Mesenchymal stem cell (in vitro differentiated cells and primary cell): ENCODE data around the gene TGFA.

Source experiments
- DNase-seq: peaks from one replicate; pipeline ENCODE4 v3.0.0-alpha.2; 2013
- H2AFZ ChIP-seq: one replicate; pipeline ENCODE4 v1.6.1; 2013; ENCODE audit warnings: low read depth, mild to moderate bottlenecking, control low read depth, inconsistent platforms, low read length, moderate library complexity
- H2AK5ac ChIP-seq: 2 replicates; pipeline ENCODE4 v1.6.1; 2013; ENCODE audit warnings: low read length, moderate library complexity, mild to moderate bottlenecking, inconsistent platforms; ENCODE audit not compliant: severe bottlenecking
- H2BK120ac ChIP-seq: one replicate; pipeline ENCODE4 v1.6.1; 2013; ENCODE audit warnings: low read depth, mild to moderate bottlenecking, inconsistent platforms, low read length, moderate library complexity
- H2BK12ac ChIP-seq, 2 experiments: one replicate each; pipeline ENCODE4 v1.6.1; 2013; ENCODE audit warnings: inconsistent platforms in 2 of 2, low read length in 2 of 2, mild to moderate bottlenecking in 2 of 2, moderate library complexity in 2 of 2, control low read depth in 1 of 2
- H2BK15ac ChIP-seq: one replicate; pipeline ENCODE4 v1.6.1; 2013; ENCODE audit warnings: mild to moderate bottlenecking, low read depth, inconsistent platforms; ENCODE audit not compliant: poor library complexity, severe bottlenecking
- H2BK5ac ChIP-seq: 2 replicates; pipeline ENCODE4 v1.6.1; 2013; ENCODE audit warnings: low read depth, mild to moderate bottlenecking, low read length, control low read depth, inconsistent platforms; ENCODE audit not compliant: poor library complexity, severe bottlenecking
- H3K14ac ChIP-seq, 2 experiments: one replicate each; pipeline ENCODE4 v1.6.1; 2013; ENCODE audit warnings: inconsistent platforms in 2 of 2, low read length in 2 of 2, control low read depth in 1 of 2, mild to moderate bottlenecking in 1 of 2, moderate library complexity in 1 of 2
- H3K18ac ChIP-seq, 2 experiments: one replicate each; pipeline ENCODE4 v1.6.1; 2013; ENCODE audit warnings: inconsistent platforms in 2 of 2, low read length in 2 of 2, control low read depth in 1 of 2, low read depth in 1 of 2, mild to moderate bottlenecking in 1 of 2
- H3K23ac ChIP-seq, 2 experiments: one replicate each; pipeline ENCODE4 v1.6.1; 2013; ENCODE audit warnings: inconsistent platforms in 2 of 2, low read length in 2 of 2, mild to moderate bottlenecking in 2 of 2, moderate library complexity in 2 of 2, control low read depth in 1 of 2
- H3K27ac ChIP-seq: 2 replicates; pipeline ENCODE4 v1.5.1; 2013; ENCODE audit warnings: mild to moderate bottlenecking, moderate library complexity, low read length, control low read depth, inconsistent platforms; ENCODE audit not compliant: poor library complexity, severe bottlenecking
- H3K27me3 ChIP-seq, 2 experiments: 2 replicates each; pipeline versions ENCODE4 v1.6.1 to v1.7.0; 2013; ENCODE audit warnings: low read length in 2 of 2, mild to moderate bottlenecking in 2 of 2, moderate library complexity in 2 of 2, control low read depth in 1 of 2, inconsistent platforms in 1 of 2; ENCODE audit not compliant: control insufficient read depth in 1 of 2, insufficient read depth in 1 of 2
- H3K36me3 ChIP-seq, 2 experiments: 2 replicates each; pipeline versions ENCODE4 v1.6.1 to v1.7.0; 2013; ENCODE audit warnings: low read length in 2 of 2, control low read depth in 1 of 2, inconsistent platforms in 1 of 2, low read depth in 1 of 2, mild to moderate bottlenecking in 1 of 2; ENCODE audit not compliant: insufficient read depth in 2 of 2, control insufficient read depth in 1 of 2
- H3K4ac ChIP-seq, 2 experiments: one replicate each; pipeline ENCODE4 v1.6.1; 2013; ENCODE audit warnings: inconsistent platforms in 2 of 2, low read length in 2 of 2, mild to moderate bottlenecking in 2 of 2, moderate library complexity in 2 of 2, control low read depth in 1 of 2, low read depth in 1 of 2
- H3K4me1 ChIP-seq: 2 replicates; pipeline ENCODE4 v1.6.1; 2013; ENCODE audit warnings: low read depth, low read length, control low read depth; ENCODE audit not compliant: control insufficient read depth, insufficient read depth
- H3K4me2 ChIP-seq: 2 replicates; pipeline ENCODE4 v1.6.1; 2013; ENCODE audit warnings: low read length, mild to moderate bottlenecking, inconsistent platforms; ENCODE audit not compliant: poor library complexity, severe bottlenecking
- H3K4me3 ChIP-seq, 2 experiments: 2 replicates each; pipeline versions ENCODE4 v1.5.1 to v1.7.0; 2013; ENCODE audit warnings: low read length in 2 of 2, mild to moderate bottlenecking in 2 of 2, control low read depth in 1 of 2, low read depth in 1 of 2; ENCODE audit not compliant: insufficient read depth in 1 of 2
- H3K79me1 ChIP-seq: replicated peaks from 2 replicates; pipeline ENCODE4 v1.6.1; 2013; ENCODE audit warnings: mild to moderate bottlenecking, control low read depth, low read length, inconsistent platforms; ENCODE audit not compliant: poor library complexity, severe bottlenecking
- H3K9ac ChIP-seq: 2 replicates; pipeline ENCODE4 v1.7.0; 2013; ENCODE audit warnings: mild to moderate bottlenecking, low read length, moderate library complexity
- H3K9me3 ChIP-seq: 2 replicates; pipeline ENCODE4 v1.7.0; 2013; ENCODE audit warnings: mild to moderate bottlenecking, low read length; ENCODE audit not compliant: control insufficient read depth
- H4K8ac ChIP-seq: one replicate; pipeline ENCODE4 v1.6.1; 2013; ENCODE audit warnings: inconsistent platforms, mild to moderate bottlenecking, low read length, moderate library complexity
- H4K91ac ChIP-seq: one replicate; pipeline ENCODE4 v1.6.1; 2013; ENCODE audit warnings: mild to moderate bottlenecking, low read length, inconsistent platforms
- WGBS: methylation state at CpG from one replicate; pipeline ENCODE4 v1.1.7; 2013; ENCODE audit warnings: mixed read lengths; 5-methylcytosine and 5-hydroxymethylcytosine counted together

TGFA gene

GRCh38 chr2:70508711-70509462 lies 44.7 kb downstream of the TGFA start:
- H3K27ac ChIP-seq: no peak overlapping the region
- H3K4me3 ChIP-seq: no peak overlapping the region
- H3K18ac ChIP-seq: no peak overlapping the region
- no peak overlapping the region for H3K4me2 ChIP-seq
- no peak overlapping the region for H3K14ac ChIP-seq
- H4K91ac ChIP-seq: no peak overlapping the region
- no peaks in the 10 kb centered on the region for H3K9me3 ChIP-seq
- H2BK15ac ChIP-seq: no peak overlapping the region
- H3K79me1 ChIP-seq: no peaks in the 10 kb centered on the region
- H3K9ac ChIP-seq: no peak overlapping the region
- no peak overlapping the region for H3K4ac ChIP-seq
- no peak overlapping the region for H2BK5ac ChIP-seq
- H3K36me3 ChIP-seq: no peaks in the 10 kb centered on the region
- peaks cover 3 to 40% of the 10 kb centered on the region in 2 experiments for H3K27me3 ChIP-seq
- H4K8ac ChIP-seq: no peak overlapping the region
- H2AK5ac ChIP-seq: no peak overlapping the region
- peaks cover 2% of the 10 kb centered on the region for H3K4me1 ChIP-seq
- 53% methylated on average over 6 of the region's 7 CpGs for WGBS
- H2AFZ ChIP-seq: no peak overlapping the region
- H2BK12ac ChIP-seq: no peak overlapping the region
- no peak overlapping the region for H2BK120ac ChIP-seq
- no peak overlapping the region for H3K23ac ChIP-seq
- DNase-seq: no peak

DNA sequence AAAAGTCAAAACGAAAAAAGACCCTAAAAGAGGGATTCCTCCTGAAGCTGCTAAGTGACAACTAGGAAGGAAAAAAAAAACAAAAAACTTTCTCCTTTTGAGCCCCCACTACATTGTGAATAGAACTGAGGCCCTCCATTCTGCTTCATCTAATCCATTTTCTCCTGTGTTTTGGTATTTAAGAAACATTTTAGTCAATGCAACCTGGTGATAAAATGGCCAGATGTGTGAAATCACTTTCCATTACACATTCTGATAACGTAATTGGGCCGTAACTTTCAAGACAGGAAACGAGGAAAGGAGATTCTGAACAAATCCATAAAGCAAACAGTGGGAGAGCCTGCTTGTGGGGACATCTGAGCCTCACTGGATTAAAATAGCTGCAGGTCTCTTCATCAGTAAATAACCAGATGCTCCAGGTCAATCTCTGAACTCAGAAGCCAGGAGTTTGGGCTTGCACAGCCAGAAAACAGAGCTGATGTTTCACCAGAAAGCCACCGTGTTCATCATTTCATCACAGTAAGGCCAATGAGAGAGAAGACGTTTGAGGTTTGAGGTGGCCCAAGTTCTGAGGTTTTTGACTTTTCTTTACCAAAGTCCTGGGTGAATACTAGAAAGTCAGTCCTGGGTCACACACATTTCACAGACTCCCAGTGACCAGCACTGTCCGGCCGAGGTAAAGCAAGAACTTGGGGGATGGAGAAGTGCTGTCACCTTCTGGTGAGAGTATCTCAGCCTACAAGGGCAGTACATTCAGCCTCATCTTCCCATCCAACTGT lies 47.8 kb downstream of the TGFA start:
- Histone ChIP-seq H3K27me3 (peaks cover 12 to 36% of the 10 kb centered on the region in 2 experiments), H4K91ac (no peak overlapping the region)
- WGBS: 80% methylated on average over 8 of the region's 8 CpGs

GRCh38 chr2:70504750-70505149 lies 48.9 kb downstream of the TGFA start:
- no peak overlapping the region for H3K14ac ChIP-seq

More for the DNA sequence above, 47.8 kb downstream of the TGFA start:
- Histone ChIP-seq H2BK12ac (no peak overlapping the region), H3K23ac (no peak overlapping the region), H3K4ac (no peak overlapping the region), H2BK120ac (no peak overlapping the region), H3K4me1 (no peaks in the 10 kb centered on the region), H3K36me3 (no peaks in the 10 kb centered on the region), H3K9ac (no peak overlapping the region), H3K27ac (no peak overlapping the region), H3K4me2 (no peak overlapping the region), H2BK5ac (no peak overlapping the region), H3K79me1 (no peaks in the 10 kb centered on the region), H3K4me3 (no peak overlapping the region), H2AK5ac (no peak overlapping the region), H3K18ac (no peak overlapping the region), H3K9me3 (no peaks in the 10 kb centered on the region), H3K14ac (no peak overlapping the region), H4K8ac (no peak overlapping the region), H2BK15ac (no peak overlapping the region), H2AFZ (no peak overlapping the region)
- no peak for DNase-seq

DNA sequence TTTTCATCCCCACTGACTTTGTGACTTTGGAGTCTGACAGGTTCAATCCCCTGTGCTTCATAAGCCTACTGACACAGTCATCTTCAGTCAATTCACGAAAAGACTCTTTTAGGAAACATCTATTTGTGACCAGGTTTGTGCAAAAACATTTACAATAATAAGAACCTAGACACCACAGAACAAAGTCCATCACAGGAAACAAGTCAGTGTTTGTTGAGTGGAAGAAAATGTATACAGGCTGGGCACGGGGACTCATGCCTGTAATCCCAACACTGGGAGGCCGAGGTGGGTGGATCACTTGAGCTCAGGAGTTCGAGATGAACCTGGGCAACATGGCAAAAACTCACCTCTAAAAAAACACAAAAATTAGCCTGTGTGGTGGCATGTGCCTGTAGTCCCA lies 49.7 kb downstream of the TGFA start:
- H3K4me2 ChIP-seq: no peak overlapping the region
- no peak overlapping the region for H2BK120ac ChIP-seq
- H3K18ac ChIP-seq: no peak overlapping the region
- H3K9ac ChIP-seq: no peak overlapping the region
- 75% methylated on average over 1 of the region's 4 CpGs for WGBS
- no peak for DNase-seq
- H3K79me1 ChIP-seq: no peaks in the 10 kb centered on the region
- peaks cover 21 to 29% of the 10 kb centered on the region in 2 experiments for H3K27me3 ChIP-seq
- no peak overlapping the region for H3K4me3 ChIP-seq
- no peaks in the 10 kb centered on the region for H3K9me3 ChIP-seq
- H2BK5ac ChIP-seq: no peak overlapping the region
- H3K14ac ChIP-seq: no peak overlapping the region
- H2AFZ ChIP-seq: no peak overlapping the region
- H3K4ac ChIP-seq: no peak overlapping the region
- H3K23ac ChIP-seq: no peak overlapping the region
- no peak overlapping the region for H2BK12ac ChIP-seq
- H3K36me3 ChIP-seq: no peaks in the 10 kb centered on the region
- no peaks in the 10 kb centered on the region for H3K4me1 ChIP-seq
- H3K27ac ChIP-seq: no peak overlapping the region
- H4K8ac ChIP-seq: no peak overlapping the region
- no peak overlapping the region for H2AK5ac ChIP-seq
- no peak overlapping the region for H2BK15ac ChIP-seq
- no peak overlapping the region for H4K91ac ChIP-seq

More at GRCh38 chr2:70504750-70505149, 48.9 kb downstream of the TGFA start:
- Histone ChIP-seq H3K4me1 (no peaks in the 10 kb centered on the region), H3K4ac (no peak overlapping the region), H3K4me2 (no peak overlapping the region), H3K27me3 (peaks cover 12 to 29% of the 10 kb centered on the region in 2 experiments), H4K8ac (no peak overlapping the region), H3K18ac (no peak overlapping the region), H2BK15ac (no peak overlapping the region), H3K79me1 (no peaks in the 10 kb centered on the region), H2AFZ (no peak overlapping the region), H2AK5ac (no peak overlapping the region), H2BK5ac (no peak overlapping the region), H4K91ac (no peak overlapping the region), H3K27ac (no peak overlapping the region), H2BK12ac (no peak overlapping the region), H3K9ac (no peak overlapping the region), H3K36me3 (no peaks in the 10 kb centered on the region), H3K9me3 (no peaks in the 10 kb centered on the region), H3K23ac (no peak overlapping the region), H3K4me3 (no peak overlapping the region), H2BK120ac (no peak overlapping the region)
- DNase-seq: no peak
